ENCODE results near the gene ANKS4B.

DNA sequence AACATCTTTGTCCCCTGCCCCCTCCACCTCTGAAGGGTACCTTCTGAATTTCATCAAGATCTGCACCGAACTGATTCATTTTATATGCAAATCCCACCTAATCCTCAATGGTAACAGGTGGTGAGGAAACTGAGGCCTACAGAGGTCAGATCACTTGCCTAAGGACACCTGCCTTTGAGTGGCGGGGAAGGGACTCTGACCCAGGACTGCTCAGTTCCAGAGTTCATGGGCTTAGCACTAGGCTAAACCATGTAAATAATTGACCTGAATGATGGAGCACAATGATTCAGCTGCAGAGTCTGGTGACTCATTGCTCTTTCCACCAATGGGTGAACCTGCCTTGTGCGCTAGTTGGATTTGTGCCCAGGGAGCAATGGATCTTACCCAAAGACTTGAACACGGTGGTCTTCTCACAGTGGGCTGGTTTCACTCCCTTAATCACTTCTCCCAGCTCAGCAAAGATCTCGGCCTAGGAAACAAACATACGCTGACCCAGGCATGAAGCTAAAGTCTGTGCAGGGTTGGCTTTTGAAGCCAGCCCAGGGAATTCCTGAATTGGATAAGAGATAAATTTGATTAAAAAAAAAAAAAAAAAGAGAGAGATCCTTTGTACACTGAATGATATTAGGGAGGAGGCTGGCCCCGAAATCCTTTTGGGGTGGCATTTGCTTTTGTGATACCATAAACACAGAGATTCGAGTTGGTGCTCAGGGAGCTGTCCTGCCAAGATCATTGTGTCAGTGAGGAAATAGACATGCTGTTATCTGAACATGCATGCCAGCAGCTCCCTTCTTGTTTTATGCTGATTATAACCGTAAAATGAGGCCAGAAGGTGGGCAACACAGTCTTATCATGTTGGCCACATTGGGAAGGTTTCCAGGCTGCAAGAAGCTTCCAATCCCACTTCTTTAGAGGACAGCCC is 27.6 kb downstream of the ANKS4B start:
- TF ChIP-seq, protein P1, sequence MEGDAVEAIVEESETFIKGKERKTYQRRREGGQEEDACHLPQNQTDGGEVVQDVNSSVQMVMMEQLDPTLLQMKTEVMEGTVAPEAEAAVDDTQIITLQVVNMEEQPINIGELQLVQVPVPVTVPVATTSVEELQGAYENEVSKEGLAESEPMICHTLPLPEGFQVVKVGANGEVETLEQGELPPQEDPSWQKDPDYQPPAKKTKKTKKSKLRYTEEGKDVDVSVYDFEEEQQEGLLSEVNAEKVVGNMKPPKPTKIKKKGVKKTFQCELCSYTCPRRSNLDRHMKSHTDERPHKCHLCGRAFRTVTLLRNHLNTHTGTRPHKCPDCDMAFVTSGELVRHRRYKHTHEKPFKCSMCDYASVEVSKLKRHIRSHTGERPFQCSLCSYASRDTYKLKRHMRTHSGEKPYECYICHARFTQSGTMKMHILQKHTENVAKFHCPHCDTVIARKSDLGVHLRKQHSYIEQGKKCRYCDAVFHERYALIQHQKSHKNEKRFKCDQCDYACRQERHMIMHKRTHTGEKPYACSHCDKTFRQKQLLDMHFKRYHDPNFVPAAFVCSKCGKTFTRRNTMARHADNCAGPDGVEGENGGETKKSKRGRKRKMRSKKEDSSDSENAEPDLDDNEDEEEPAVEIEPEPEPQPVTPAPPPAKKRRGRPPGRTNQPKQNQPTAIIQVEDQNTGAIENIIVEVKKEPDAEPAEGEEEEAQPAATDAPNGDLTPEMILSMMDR (IDR thresholded peaks at IDR 0.05), result no peak
- no peak for TF ChIP-seq POLR2AphosphoS5 (IDR thresholded peaks at IDR 0.05)
- no peak for TF ChIP-seq POLR2A (IDR thresholded peaks at IDR 0.05; ENCODE audit: low read depth)
